Measurements from ENCODE around the gene CCSER1.
"Not testable (repeated sequence)": the region's sequence is repeated elsewhere in the genome, so short reads cannot be mapped to it uniquely, and the experiment has no call there.

The CCSER1 gene

GRCh38 chr4:90299373-90299772 is 172.2 kb downstream of the CCSER1 start:
- DNase-seq (ENCODE audit: low read depth) = no peak

DNA sequence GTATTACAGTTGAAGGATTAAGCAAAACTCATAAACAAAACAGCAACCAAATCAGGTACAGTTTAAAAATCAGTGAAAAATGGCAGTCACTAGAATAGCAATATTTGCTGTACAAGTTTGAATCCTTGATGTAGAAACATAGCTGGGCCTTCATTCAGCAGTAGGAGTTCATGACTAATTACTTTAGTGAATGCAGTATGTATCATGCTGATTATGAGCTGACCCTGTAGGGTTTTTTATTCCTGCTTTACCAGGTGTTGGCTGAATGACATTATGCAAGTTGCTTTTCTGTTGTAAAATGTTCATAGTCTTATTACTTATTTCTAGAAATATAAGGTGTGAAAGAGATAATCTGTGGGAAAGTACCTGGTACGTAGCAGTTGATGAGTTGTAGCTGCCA is 179.6 kb downstream of the CCSER1 start:
- DNase-seq (ENCODE audit: low read depth) = no peak

DNA sequence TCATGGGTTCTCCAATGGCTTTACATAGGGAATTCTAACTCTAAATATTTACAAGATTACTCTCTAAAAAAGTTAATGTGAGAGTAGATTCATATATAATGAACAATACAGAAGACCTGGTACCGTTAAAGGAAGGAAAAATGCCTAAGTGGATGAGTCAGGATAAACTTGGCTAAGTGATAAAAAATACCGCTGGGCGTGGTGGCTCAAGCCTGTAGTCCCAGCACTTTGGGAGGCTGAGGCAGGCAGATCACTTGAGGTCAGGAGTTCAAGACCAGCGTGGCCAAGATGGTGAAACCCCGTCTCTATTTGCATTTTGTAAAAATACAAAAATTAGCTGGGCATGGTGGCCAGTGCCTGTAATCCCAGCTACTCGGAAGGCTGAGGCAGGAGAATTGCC is 189.9 kb downstream of the CCSER1 start:
- peak; percentile 77 for DNase-seq (ENCODE audit: low read depth)

- DNase-seq (ENCODE audit: low read depth) = peak; percentile 95
Observed at GRCh38 chr4:90317785-90318184, 190.6 kb downstream of the CCSER1 start.

DNA sequence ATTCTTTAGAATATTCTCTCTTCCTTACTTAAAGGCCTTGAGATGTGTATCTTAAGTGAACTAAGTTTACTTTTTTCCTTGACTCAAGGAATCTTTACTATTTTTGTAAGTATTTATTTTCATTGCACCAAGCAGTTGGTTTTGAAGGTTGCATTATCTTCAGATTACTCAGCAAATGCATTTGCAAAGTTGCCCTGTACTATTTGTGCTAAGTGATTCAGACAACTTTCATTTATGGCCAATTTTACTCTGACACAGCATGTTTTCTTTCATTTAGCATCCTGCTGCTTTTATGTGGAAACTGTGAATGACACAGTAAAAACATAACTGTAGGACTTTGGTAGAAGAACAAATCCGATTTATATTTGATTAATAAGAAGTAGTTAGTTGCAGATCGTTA is 191.0 kb downstream of the CCSER1 start:
- DNase-seq (ENCODE audit: low read depth) = peak; percentile 93

DNA sequence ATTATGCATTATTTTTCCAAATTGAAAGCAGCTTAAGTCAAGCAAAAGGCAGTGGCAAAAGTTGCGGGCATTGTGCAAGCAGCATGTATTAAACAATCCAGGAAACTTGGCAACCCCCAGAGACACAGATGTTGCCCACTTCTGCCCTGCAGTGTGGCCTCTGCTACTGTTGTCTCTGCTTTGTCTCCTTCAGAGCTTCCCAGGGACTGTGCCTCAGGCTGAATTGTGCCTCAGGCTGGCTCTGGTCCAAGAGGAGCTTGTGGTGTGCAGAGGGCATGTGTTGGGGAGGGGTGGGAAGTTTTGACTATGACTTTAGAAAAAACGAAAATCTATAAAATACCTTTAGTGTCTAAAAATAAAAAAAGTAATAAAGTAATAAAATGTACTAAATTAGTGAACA is 201.4 kb downstream of the CCSER1 start:
- DNase-seq (ENCODE audit: low read depth) = peak; percentile 33

- DNase-seq (ENCODE audit: low read depth) = no peak
Observed at GRCh38 chr4:90330546-90330945, 203.4 kb downstream of the CCSER1 start.

- DNase-seq (ENCODE audit: low read depth) = no peak
Observed at GRCh38 chr4:90345549-90346215, 218.5 kb downstream of the CCSER1 start.

GRCh38 chr4:90349636-90350035 is 222.4 kb downstream of the CCSER1 start:
- DNase-seq (ENCODE audit: low read depth) = no peak

DNA sequence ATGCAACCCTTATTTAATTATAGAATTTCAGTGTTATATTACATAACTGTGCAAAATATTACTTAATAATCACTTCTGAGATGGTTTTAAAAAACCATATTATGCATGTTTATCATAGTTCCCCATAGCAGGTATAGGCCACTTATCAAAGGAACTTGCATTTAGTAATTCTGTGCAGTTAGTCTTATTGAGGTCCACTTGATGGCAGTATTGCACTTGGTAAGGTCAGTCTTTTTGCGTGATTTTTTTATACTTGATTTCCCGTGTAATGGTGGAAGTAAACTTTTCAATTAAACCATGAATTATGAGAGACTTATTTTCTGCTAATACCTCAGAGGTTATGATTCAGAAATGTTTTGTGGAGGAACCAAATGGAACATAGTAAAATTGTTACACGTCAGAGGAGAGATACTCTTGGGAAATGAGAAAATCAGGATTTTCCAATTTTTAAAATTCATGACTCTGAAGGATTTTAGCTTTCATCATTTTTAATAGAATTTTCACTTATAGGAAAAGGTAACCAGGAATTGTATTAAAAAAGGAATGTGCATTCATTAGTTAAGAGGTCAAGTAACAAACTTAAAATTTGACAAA is 230.0 kb downstream of the CCSER1 start:
- peak; percentile 79 for DNase-seq (ENCODE audit: low read depth)

DNA sequence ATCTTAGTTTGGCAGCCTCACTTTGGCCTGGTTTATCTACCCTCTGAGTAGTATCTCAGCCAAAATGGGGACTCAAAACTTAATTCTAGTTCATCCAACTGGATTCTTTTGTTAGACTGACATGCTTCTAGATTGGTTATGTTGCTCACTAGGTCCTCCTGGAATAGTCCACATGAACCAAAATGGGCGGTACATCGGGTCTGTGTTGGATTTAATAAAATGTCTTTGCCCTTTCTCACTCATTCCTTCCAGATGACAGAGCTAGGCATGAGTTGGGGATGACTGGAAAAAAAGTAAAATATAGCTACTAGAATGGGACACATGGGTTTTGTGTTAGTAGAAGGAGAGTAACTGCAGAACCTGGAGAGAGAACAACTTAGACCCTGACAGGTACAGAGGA is 247.9 kb downstream of the CCSER1 start:
- DNase-seq (ENCODE audit: low read depth) = no peak

DNA sequence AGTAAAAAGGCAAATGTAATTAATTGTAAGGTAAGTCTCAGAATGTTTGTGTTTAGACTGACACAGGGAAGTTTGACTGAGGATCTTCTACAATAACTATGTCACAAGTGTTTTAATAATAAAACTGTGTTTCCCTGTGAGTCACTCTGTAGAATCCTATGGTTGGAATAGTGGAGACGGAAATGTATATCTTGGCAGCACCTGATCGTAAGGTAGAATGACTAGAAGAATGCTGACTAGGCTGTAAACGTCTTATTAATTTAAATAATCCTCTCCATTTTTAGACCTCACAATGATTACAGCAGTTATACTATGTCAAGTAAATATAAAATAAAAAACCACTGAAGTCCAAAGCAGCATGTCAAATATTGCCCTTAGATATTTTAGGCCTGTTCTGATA is 266.0 kb downstream of the CCSER1 start:
- DNase-seq (ENCODE audit: low read depth) = no peak

- DNase-seq (ENCODE audit: low read depth) = peak; percentile 4
Observed at GRCh38 chr4:90403781-90404180, 276.6 kb downstream of the CCSER1 start.

DNA sequence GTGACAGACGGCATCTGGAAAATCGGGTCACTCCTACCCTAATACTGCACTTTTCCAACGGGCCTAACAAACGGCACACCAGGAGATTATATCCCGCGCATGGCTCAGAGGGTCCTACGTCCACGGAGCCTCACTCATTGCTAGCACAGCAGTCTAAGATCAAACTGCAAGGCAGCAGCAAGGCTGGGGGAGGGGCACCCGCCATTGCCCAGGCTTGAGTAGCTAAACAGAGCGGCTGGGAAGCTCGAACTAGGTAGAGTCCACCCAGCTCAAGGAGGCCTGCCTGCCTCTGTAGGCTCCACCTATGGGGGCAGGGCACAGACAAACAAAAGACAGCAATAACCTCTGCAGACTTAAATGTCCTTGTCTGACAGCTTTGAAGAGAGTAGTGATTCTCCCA is 280.7 kb downstream of the CCSER1 start:
- not testable (repeated sequence) for DNase-seq (ENCODE audit: low read depth)

DNA sequence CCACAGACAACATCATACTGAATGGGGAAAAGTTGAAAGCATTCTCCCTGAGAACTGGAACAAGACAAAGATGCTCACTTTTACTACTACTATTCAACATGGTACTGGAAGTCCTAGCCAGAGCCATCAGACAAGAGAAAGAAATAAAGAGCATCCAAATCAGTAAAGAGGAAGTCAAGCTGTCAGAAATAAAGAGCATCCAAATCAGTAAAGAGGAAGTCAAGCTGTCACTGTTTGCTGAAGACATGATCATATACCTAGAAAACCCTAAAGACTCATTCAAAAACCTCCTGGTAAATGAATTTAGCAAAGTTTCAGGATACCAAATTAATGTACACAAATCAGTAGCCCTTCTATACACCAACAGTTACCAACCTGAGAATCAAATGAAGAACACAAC is 285.6 kb downstream of the CCSER1 start:
- not testable (repeated sequence) for DNase-seq (ENCODE audit: low read depth)

GRCh38 chr4:90415116-90415515 is 287.9 kb downstream of the CCSER1 start:
- no peak for DNase-seq (ENCODE audit: low read depth)

DNA sequence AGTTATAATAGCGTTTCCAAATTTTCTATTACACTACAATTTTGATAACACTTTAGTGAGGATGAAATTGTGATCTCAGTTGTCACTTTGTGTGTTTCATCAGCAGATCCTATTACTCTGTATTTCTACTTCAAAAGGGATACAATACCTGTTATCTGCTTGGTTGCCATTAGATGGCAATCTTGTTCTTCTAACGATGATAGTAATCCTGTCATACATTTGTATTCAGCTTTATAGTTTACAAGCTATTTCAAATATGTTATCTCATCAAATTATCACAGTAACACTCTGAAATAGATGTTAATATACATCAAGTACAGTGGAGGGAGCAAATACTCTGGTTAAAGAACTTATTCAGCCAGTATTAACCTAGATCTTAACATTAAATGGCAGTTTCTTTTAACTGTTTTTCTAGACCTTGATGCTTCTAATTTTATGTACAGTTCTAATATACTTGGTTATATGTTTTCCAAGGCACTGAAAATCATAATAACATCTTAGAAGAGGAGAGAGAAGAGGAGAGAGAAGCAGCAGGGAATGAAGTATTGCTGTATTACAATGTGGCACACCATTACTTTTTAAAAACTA is 292.0 kb downstream of the CCSER1 start:
- peak; percentile 46 for DNase-seq (ENCODE audit: low read depth)

DNA sequence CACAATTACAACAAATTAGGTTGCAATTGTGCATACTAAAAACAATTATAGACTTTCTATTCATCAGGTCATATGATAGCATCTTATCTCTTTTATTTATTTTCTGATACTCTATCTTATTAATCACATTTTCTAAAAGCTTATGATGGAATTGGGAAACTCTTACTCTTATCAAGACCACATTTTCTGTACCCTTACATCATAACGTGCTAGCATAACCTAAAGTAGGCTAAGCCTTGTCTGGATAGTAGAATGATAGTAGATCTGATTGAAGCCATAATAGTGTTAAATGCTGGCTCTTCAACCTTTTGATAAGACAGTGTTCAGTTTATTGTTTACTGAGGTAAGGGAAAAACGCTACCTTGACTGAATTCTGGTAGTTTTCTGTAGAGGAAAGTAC is 294.0 kb downstream of the CCSER1 start:
- DNase-seq (ENCODE audit: low read depth) = no peak

DNA sequence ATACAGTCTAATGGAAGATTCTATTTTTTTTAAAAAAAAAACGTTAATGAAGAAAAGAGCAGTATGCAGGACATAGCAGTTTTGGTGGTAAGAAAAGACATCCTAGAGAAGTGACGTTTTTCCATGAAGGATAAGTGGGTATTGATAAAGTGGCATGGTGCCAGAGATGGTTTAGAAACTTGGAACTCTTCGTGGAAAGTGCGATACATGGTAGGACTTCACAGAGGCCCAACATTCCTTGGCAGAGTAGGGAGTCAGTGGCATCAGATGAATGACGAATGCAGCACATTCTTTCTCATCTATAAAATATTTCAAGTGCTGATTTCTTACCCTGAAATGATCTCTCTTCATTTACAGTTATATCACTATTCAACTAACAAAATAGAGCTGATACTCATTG is 298.7 kb downstream of the CCSER1 start:
- DNase-seq (ENCODE audit: low read depth) = no peak

DNA sequence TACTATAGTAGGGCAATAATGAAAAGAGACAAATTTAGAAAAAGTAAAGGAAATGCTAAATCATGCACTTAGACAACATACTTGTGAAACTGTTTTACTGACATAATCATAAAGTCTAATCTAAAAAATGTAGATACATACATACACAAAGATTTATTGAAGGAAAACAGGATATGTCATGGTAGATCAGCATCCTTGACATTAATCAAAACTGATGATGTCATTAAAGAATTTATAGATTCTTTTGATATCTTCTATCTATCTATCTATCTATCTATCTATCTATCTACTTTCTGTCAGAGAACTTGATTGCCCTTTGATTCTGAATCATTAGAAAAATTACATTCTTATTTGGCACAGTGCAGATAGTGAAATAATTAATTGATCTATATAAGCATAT is 311.3 kb downstream of the CCSER1 start:
- no peak for DNase-seq (ENCODE audit: low read depth)

- no peak for DNase-seq (ENCODE audit: low read depth)
Observed at GRCh38 chr4:90441770-90442169, 314.6 kb downstream of the CCSER1 start.

GRCh38 chr4:90442619-90443018 is 315.4 kb downstream of the CCSER1 start:
- DNase-seq (ENCODE audit: low read depth) = no peak

DNA sequence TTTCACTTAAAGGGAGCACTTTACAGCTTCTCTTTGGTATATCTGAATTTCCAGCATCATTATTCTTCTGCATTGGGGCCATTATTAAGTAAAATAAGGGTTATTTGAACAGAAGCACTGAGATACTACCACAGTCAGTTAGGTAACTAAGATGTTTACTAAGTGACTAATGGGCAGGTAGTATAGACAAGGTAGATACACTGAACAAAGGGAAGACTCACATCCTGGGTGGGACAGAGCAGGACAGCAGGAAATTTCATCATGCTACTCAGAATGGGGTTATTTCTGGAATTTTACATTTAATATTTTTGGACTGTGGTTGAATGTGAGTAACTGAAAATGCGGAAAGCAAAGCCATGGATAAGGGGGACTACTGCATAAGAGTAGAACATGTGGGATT is 316.0 kb downstream of the CCSER1 start:
- no peak for DNase-seq (ENCODE audit: low read depth)

GRCh38 chr4:90444904-90445303 is 317.7 kb downstream of the CCSER1 start:
- peak; percentile 18 for DNase-seq (ENCODE audit: low read depth)
